ENCODE data around the gene ZBTB39.

Gene ZBTB39

DNA sequence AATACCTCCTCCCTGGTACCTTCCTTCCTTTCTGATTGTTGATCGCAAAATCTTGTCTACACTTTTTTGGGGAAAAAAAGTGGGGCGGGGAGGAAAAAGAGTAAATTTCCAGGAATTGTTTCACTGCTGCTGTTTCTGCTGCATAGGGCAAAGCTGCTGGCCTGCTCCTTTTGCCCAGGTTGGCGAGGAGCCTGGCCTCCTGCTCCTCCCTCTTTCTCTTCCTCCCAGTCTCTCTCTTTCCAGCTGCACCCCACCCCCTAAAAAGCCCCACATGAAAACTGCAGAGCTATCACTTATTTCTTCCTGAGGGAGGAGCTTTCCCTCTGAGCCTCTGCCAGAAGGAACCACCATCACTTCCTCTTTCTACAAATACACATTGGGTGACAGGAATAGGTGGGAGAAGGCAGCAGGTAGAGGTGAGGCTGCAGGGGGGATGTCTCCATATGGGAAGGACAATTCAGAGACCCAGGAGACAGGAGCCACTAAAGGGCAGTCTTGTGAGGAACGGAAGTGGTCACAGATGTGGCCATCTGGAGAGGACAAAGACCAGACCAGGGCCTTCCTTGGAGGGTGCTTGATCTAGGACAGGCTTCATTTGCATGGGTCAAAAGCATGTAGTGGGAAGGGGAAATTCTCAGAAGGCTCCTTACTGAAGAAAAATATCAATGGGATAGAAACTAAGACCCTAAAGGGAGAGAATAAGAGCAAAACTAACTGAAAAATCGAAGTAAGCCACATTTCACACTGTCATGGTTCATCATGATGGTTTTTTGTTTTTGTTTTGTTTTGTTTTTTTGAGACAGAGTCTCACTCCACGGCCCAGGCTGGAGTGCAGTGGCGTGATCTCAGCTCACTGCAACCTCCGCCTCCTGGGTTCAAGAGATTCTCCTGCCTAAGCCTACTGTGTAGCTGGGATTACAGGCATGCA, 14.8 kb downstream of the ZBTB39 start:
- TF ChIP-seq NFIC (IDR thresholded peaks at IDR 0.05) (no peak), MAX (IDR thresholded peaks at IDR 0.05) (no peak), FOXM1 (IDR thresholded peaks at IDR 0.05; ENCODE audit: borderline replicate concordance, low read depth) (no peak), TAF1 (IDR thresholded peaks at IDR 0.05; ENCODE audit: low read depth) (no peak), CEBPB (IDR thresholded peaks at IDR 0.05) (no peak), TEAD4 (IDR thresholded peaks at IDR 0.05) (no peak), ZBTB7A (IDR thresholded peaks at IDR 0.05; ENCODE audit: low read depth) (no peak), EGR1 (IDR thresholded peaks at IDR 0.05) (no peak), YY1 (IDR thresholded peaks at IDR 0.05; ENCODE audit: low read depth) (no peak), RAD21 (IDR thresholded peaks at IDR 0.05; ENCODE audit: low read depth) (no peak)
- TF ChIP-seq, protein P1, sequence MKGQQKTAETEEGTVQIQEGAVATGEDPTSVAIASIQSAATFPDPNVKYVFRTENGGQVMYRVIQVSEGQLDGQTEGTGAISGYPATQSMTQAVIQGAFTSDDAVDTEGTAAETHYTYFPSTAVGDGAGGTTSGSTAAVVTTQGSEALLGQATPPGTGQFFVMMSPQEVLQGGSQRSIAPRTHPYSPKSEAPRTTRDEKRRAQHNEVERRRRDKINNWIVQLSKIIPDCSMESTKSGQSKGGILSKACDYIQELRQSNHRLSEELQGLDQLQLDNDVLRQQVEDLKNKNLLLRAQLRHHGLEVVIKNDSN (IDR thresholded peaks at IDR 0.05), result no peak
- TF ChIP-seq, protein P2, sequence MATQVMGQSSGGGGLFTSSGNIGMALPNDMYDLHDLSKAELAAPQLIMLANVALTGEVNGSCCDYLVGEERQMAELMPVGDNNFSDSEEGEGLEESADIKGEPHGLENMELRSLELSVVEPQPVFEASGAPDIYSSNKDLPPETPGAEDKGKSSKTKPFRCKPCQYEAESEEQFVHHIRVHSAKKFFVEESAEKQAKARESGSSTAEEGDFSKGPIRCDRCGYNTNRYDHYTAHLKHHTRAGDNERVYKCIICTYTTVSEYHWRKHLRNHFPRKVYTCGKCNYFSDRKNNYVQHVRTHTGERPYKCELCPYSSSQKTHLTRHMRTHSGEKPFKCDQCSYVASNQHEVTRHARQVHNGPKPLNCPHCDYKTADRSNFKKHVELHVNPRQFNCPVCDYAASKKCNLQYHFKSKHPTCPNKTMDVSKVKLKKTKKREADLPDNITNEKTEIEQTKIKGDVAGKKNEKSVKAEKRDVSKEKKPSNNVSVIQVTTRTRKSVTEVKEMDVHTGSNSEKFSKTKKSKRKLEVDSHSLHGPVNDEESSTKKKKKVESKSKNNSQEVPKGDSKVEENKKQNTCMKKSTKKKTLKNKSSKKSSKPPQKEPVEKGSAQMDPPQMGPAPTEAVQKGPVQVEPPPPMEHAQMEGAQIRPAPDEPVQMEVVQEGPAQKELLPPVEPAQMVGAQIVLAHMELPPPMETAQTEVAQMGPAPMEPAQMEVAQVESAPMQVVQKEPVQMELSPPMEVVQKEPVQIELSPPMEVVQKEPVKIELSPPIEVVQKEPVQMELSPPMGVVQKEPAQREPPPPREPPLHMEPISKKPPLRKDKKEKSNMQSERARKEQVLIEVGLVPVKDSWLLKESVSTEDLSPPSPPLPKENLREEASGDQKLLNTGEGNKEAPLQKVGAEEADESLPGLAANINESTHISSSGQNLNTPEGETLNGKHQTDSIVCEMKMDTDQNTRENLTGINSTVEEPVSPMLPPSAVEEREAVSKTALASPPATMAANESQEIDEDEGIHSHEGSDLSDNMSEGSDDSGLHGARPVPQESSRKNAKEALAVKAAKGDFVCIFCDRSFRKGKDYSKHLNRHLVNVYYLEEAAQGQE (IDR thresholded peaks at IDR 0.05; ENCODE audit: low read depth), result no peak

DNA sequence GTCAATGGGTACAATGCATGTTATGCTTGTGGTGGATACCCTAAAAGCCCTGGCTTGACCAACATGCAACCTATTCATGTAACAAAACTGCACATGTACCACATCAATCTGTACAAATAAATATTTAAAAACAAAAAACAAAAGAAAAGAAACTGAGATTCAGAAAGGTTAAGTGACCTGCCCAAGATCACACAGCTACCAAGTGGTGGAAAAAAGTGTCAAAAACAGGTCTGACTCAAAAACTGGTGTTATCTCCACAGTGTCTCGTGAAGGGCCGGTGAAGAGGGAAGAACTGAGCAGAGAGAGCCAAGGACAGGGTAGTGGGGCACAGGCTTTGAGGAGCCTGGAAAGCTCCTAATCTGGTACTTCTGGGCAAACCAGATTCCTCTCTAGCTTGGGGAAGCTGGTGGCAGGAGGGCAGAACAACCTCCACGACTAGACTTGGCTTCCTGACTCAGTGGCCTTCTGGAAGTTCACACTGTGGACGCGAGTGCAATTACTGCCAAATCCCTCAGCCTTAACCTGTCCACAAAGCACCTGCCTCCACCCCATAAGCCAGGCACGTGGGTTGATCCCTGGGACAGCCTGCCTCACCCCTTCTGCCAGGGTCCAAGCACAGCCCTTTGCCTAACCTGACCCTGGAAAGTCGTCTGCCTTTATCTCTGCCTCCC, 15.6 kb downstream of the ZBTB39 start:
- TF ChIP-seq ZBTB7A (IDR thresholded peaks at IDR 0.05; ENCODE audit: low read depth) (no peak), EGR1 (IDR thresholded peaks at IDR 0.05) (no peak), CEBPB (IDR thresholded peaks at IDR 0.05) (no peak), TEAD4 (IDR thresholded peaks at IDR 0.05) (no peak), EP300 (IDR thresholded peaks at IDR 0.05; ENCODE audit: borderline replicate concordance) (no peak), TAF1 (IDR thresholded peaks at IDR 0.05; ENCODE audit: low read depth) (no peak), MAX (IDR thresholded peaks at IDR 0.05) (no peak), RAD21 (IDR thresholded peaks at IDR 0.05; ENCODE audit: low read depth) (no peak), FOXM1 (IDR thresholded peaks at IDR 0.05; ENCODE audit: borderline replicate concordance, low read depth) (no peak), YY1 (IDR thresholded peaks at IDR 0.05; ENCODE audit: low read depth) (no peak), NFIC (IDR thresholded peaks at IDR 0.05) (no peak), TCF12 (IDR thresholded peaks at IDR 0.05; ENCODE audit: low read depth) (no peak), CREB1 (IDR thresholded peaks at IDR 0.05; ENCODE audit: low read depth) (no peak)
- TF ChIP-seq, protein P1 (IDR thresholded peaks at IDR 0.05), result no peak
- TF ChIP-seq, protein P2 (IDR thresholded peaks at IDR 0.05; ENCODE audit: low read depth), result no peak

GRCh38 chr12:56989861-56990610, 16.3 kb downstream of the ZBTB39 start:
- TF ChIP-seq EP300 (IDR thresholded peaks at IDR 0.05; ENCODE audit: borderline replicate concordance) (no peak), TAF1 (IDR thresholded peaks at IDR 0.05; ENCODE audit: low read depth) (no peak), EGR1 (IDR thresholded peaks at IDR 0.05) (no peak), CEBPB (IDR thresholded peaks at IDR 0.05) (no peak), FOXM1 (IDR thresholded peaks at IDR 0.05; ENCODE audit: borderline replicate concordance, low read depth) (no peak), ZBTB7A (IDR thresholded peaks at IDR 0.05; ENCODE audit: low read depth) (no peak), YY1 (IDR thresholded peaks at IDR 0.05; ENCODE audit: low read depth) (no peak), MAX (IDR thresholded peaks at IDR 0.05) (no peak), NFIC (IDR thresholded peaks at IDR 0.05) (no peak), TCF12 (IDR thresholded peaks at IDR 0.05; ENCODE audit: low read depth) (no peak), TEAD4 (IDR thresholded peaks at IDR 0.05) (no peak), CREB1 (IDR thresholded peaks at IDR 0.05; ENCODE audit: low read depth) (no peak)
- TF ChIP-seq, protein P2 (IDR thresholded peaks at IDR 0.05; ENCODE audit: low read depth), result no peak
- TF ChIP-seq, protein P1 (IDR thresholded peaks at IDR 0.05), result no peak
